ENCODE results near the gene PSME4. TPM values are rescaled to one million over a fixed set of nuclear protein-coding genes. Genes with fewer than 3 reads are reported as not detected.
A peak's percentile ranks its signal among the peaks of the same experiment; 100 is the strongest.

The PSME4 gene
- total and polyA plus RNA-seq, 10 of the 15 experiments (the other 5 are each of a cell fraction or from before 2014, with no cell fraction given): 11.1 to 56.2 (median 32.1) TPM

DNA sequence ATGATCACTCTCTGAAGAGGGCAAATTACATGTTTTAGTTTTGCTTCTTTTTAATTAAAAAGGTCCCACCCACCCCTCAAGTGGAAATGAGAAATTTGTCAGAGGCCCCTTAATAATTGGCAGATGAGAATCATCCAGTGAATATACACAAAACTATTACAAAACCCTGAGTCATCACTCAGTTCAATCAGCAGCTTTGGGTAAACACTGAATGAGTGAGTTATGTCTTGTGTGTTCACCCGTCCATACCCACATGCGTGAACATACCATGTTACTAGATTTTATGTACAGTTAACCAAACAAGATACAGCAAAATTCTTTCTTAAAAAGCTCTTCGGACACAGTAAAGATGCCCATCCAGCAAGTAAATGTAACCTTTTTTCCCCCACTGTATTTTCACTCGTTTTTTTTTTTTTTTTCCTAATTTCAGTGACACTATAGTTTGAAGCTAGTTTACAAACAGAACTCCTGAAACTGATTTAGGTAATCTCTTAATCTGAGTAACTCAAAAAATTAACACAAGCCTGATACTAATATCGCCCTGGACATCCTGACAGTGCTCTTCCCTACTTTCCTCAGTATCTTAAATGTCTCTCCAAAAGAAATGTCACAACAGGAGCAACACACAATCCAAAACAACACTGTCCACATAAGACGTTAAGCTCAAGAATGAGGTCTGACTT is 1.4 kb downstream of the PSME4 start (continued):
- TF ChIP-seq JUNB (IDR thresholded peaks at IDR 0.05) (peak; percentile 24), BACH1 (IDR thresholded peaks at IDR 0.05; ENCODE audit: borderline replicate concordance) (peak; percentile 77; the same call in 1 of the 2 replicates)

DNA sequence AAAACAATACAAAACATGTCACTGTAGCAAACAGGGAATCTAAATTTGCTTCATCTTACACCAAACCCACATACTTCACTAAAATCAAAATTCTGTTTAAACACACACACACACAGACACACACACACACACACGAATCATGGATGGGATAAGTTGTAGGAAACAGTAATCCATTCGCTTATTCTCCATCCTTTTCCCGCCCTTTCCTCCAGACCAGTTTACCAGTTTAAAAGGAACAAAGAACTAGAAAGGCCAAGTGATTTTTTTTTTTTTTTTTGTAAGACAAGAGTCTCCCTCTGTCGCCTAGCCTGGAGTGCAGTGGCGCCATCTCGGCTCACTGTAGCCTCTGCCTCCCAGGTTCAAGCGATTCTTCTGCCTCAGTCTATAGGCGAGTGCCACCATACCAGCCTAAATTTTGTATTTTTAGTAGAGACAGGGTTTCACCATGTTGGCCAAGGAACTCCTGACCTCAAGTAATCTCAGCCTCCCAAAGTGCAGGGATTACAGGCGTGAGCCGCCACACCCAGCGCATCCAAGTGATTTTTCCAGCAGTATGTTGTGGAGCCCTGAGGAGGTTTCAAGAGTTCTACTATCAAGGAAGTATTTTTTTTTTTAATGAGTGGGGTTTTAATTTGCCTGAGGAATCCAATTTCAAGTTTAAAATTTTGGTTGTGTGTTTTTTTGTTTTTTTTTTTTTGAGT is 5.7 kb downstream of the PSME4 start:
- ChIA-PET POLR2A (no interaction called here), RAD21 (ENCODE audit: unreplicated experiment) (no interaction called here), SMC1A (ENCODE audit: uncharacterized antibody, unreplicated experiment) (no interaction called here), CTCF (no interaction called here)
- Histone ChIP-seq H3K9ac (ENCODE audit: control insufficient read depth, insufficient read depth, low read length) (no peak overlapping the region), H3K27ac (ENCODE audit: control insufficient read depth, insufficient read depth) (no peak overlapping the region; the same call in 1 of the 2 replicates), H3K4me2 (ENCODE audit: control insufficient read depth, insufficient read depth) (peak overlapping the region; percentile 64; the same call in 1 of the 2 replicates), H4K20me1 (ENCODE audit: control insufficient read depth, insufficient read depth) (no peaks in the 10 kb centered on the region; the same call in 1 of the 2 replicates), H3K4me1 (ENCODE audit: control insufficient read depth, insufficient read depth, low read length) (peaks cover 30% of the 10 kb centered on the region), H3K27me3 (replicated peaks in 1 of 2; ENCODE audit: control insufficient read depth in 2 of 2, insufficient read depth in 2 of 2, low read length in 1 of 2) (no peaks in the 10 kb centered on the region), H3K9me3 (replicated peaks; ENCODE audit: control insufficient read depth, insufficient read depth, low read length) (no peaks in the 10 kb centered on the region), H3K36me3 (ENCODE audit: control insufficient read depth in 2 of 2, insufficient read depth in 2 of 2, low read length in 1 of 2) (no peaks in the 10 kb centered on the region), H3K79me2 (ENCODE audit: control insufficient read depth, insufficient read depth, low read length) (peaks cover 95% of the 10 kb centered on the region), H3K4me3 (peak overlapping the region; percentile 30; the same call in 1 of the 2 replicates), H2AFZ (ENCODE audit: control insufficient read depth, low read depth, low read length) (no peak overlapping the region)
- BruUV-seq (replicated peaks): no TSS peak
- ATAC-seq (no peak), DNase-seq (ENCODE audit: low read depth, low spot score) (no peak), FAIRE-seq (no peak)
- intact Hi-C loops (cut with micrococcal nuclease; ENCODE audit: unreplicated experiment) (loop anchor here (10.0 kb wide), 1 partner anchor 600 kb away; no protein-coding TSS in a partner anchor), in situ Hi-C loops (cut with MboI) (no loop called here)
- TF ChIP-seq, protein P1, sequence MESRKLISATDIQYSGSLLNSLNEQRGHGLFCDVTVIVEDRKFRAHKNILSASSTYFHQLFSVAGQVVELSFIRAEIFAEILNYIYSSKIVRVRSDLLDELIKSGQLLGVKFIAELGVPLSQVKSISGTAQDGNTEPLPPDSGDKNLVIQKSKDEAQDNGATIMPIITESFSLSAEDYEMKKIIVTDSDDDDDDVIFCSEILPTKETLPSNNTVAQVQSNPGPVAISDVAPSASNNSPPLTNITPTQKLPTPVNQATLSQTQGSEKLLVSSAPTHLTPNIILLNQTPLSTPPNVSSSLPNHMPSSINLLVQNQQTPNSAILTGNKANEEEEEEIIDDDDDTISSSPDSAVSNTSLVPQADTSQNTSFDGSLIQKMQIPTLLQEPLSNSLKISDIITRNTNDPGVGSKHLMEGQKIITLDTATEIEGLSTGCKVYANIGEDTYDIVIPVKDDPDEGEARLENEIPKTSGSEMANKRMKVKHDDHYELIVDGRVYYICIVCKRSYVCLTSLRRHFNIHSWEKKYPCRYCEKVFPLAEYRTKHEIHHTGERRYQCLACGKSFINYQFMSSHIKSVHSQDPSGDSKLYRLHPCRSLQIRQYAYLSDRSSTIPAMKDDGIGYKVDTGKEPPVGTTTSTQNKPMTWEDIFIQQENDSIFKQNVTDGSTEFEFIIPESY (IDR thresholded peaks at IDR 0.05): 0 out of 2 replicates have a peak, but pooled peaks have one; percentile 44
- TF ChIP-seq, protein P2, sequence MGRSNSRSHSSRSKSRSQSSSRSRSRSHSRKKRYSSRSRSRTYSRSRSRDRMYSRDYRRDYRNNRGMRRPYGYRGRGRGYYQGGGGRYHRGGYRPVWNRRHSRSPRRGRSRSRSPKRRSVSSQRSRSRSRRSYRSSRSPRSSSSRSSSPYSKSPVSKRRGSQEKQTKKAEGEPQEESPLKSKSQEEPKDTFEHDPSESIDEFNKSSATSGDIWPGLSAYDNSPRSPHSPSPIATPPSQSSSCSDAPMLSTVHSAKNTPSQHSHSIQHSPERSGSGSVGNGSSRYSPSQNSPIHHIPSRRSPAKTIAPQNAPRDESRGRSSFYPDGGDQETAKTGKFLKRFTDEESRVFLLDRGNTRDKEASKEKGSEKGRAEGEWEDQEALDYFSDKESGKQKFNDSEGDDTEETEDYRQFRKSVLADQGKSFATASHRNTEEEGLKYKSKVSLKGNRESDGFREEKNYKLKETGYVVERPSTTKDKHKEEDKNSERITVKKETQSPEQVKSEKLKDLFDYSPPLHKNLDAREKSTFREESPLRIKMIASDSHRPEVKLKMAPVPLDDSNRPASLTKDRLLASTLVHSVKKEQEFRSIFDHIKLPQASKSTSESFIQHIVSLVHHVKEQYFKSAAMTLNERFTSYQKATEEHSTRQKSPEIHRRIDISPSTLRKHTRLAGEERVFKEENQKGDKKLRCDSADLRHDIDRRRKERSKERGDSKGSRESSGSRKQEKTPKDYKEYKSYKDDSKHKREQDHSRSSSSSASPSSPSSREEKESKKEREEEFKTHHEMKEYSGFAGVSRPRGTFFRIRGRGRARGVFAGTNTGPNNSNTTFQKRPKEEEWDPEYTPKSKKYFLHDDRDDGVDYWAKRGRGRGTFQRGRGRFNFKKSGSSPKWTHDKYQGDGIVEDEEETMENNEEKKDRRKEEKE (IDR thresholded peaks at IDR 0.05): no peak
- no peak for TF ChIP-seq MAX (IDR thresholded peaks at IDR 0.05; ENCODE audit: low read depth, low read length)
- TF ChIP-seq, protein P3, sequence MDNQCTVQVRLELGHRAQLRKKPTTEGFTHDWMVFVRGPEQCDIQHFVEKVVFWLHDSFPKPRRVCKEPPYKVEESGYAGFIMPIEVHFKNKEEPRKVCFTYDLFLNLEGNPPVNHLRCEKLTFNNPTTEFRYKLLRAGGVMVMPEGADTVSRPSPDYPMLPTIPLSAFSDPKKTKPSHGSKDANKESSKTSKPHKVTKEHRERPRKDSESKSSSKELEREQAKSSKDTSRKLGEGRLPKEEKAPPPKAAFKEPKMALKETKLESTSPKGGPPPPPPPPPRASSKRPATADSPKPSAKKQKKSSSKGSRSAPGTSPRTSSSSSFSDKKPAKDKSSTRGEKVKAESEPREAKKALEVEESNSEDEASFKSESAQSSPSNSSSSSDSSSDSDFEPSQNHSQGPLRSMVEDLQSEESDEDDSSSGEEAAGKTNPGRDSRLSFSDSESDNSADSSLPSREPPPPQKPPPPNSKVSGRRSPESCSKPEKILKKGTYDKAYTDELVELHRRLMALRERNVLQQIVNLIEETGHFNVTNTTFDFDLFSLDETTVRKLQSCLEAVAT (IDR thresholded peaks at IDR 0.05): peak; percentile 40; the same call in 1 of the 2 replicates
- 96% methylated on average over 11 of the region's 11 CpGs for WGBS (ENCODE audit: insufficient coverage, insufficient replicate concordance, low lambda C conversion rate, missing lambda C conversion rate)

Measured in GM12878 (cell line).